HEK293 (cell line): ENCODE results near the gene GPR39.

Experiments
- CTCF ChIA-PET: fragments of 350-600 bp; formaldehyde crosslinking; extraction: SDS; loops from one replicate; lab custom pipeline; 2021; ENCODE audit warnings: antibody characterized with exemption; lab: Yijun Ruan, JAX
- POLR2A ChIA-PET: fragments of 300-600 bp; formaldehyde crosslinking; extraction: SDS; loops from one replicate; lab custom pipeline; 2020; ENCODE audit warnings: antibody characterized with exemption, inconsistent platforms; lab: Yijun Ruan, JAX
- H3K27ac ChIP-seq: fragments of 200-500 bp; sonication (Bioruptor generic); 2 replicates; pipeline ENCODE4 v1.5.1; 2014; ENCODE audit warnings: low read depth, low read length, control low read depth, inconsistent platforms; ENCODE audit errors: extremely low read depth
- H3K36me3 ChIP-seq, 2 experiments: fragments of 200-500 bp in 1 of 2; sonication (Bioruptor generic) in 1 of 2; 1 replicate in 1 of 2; 2 replicates in 1 of 2; pipeline ENCODE4 v1.5.1; 2014 to 2017; ENCODE audit warnings: inconsistent platforms in 2 of 2, low read length in 2 of 2; ENCODE audit not compliant: control insufficient read depth in 2 of 2, insufficient read depth in 1 of 2
- H3K4me1 ChIP-seq: fragments of 200-500 bp; sonication (Bioruptor generic); 2 replicates; pipeline ENCODE4 v1.5.1; 2014; ENCODE audit warnings: mild to moderate bottlenecking, low read length, inconsistent platforms; ENCODE audit not compliant: control insufficient read depth, insufficient read depth
- H3K4me3 ChIP-seq: 2 replicates; pipeline ENCODE4 v1.5.1; 2011; ENCODE audit warnings: low read depth, mild to moderate bottlenecking, control low read depth, low read length, moderate library complexity
- H3K9me3 ChIP-seq: fragments of 200-500 bp; sonication (Bioruptor generic); 2 replicates; pipeline ENCODE4 v1.5.1; 2014; ENCODE audit warnings: low read depth, low read length, inconsistent platforms; ENCODE audit not compliant: control insufficient read depth, insufficient read depth
- KLF16 ChIP-seq: fragments of 450-650 bp; formaldehyde crosslinking; IDR thresholded peaks from 2 replicates; pipeline ENCODE4 v1.5.1; 2017; ENCODE audit warnings: missing biosample characterization, missing genetic modification characterization
- MEIS1 ChIP-seq: sonication (generic); formaldehyde crosslinking; IDR thresholded peaks from 2 replicates; pipeline ENCODE4 v1.8.1; 2022; ENCODE audit warnings: missing genetic modification reagents, mild to moderate bottlenecking, borderline replicate concordance
- ZBTB20 ChIP-seq: fragments of 450-650 bp; formaldehyde crosslinking; IDR thresholded peaks from 2 replicates; pipeline ENCODE4 v1.5.1; 2016; ENCODE audit warnings: missing biosample characterization, missing genetic modification characterization
- ZEB2 ChIP-seq: fragments of 450-650 bp; formaldehyde crosslinking; IDR thresholded peaks from 2 replicates; pipeline ENCODE4 v1.5.1; 2016; ENCODE audit warnings: missing biosample characterization, missing genetic modification characterization
- ZFHX2 ChIP-seq: fragments of 450-650 bp; formaldehyde crosslinking; conservative IDR thresholded peaks from 2 replicates; pipeline ENCODE4 v1.5.1; 2016; ENCODE audit warnings: missing biosample characterization, missing genetic modification characterization
- ZNF140 ChIP-seq: fragments of 450-650 bp; formaldehyde crosslinking; IDR thresholded peaks from 2 replicates; pipeline ENCODE4 v1.5.1; 2016; ENCODE audit warnings: missing biosample characterization, missing genetic modification characterization
- ZNF423 ChIP-seq: fragments of 450-650 bp; formaldehyde crosslinking; IDR thresholded peaks from 2 replicates; pipeline ENCODE4 v1.5.1; 2016; ENCODE audit warnings: missing biosample characterization, missing genetic modification characterization
- ZNF426 ChIP-seq: fragments of 450-650 bp; formaldehyde crosslinking; IDR thresholded peaks from 2 replicates; pipeline ENCODE4 v1.5.1; 2017; ENCODE audit warnings: missing biosample characterization, missing genetic modification characterization, mild to moderate bottlenecking, inconsistent platforms, moderate library complexity
- ZNF558 ChIP-seq: fragments of 450-650 bp; formaldehyde crosslinking; IDR thresholded peaks from 2 replicates; pipeline ENCODE4 v1.5.1; 2016; ENCODE audit warnings: missing biosample characterization, missing genetic modification characterization
- ZNF585B ChIP-seq: fragments of 450-650 bp; formaldehyde crosslinking; IDR thresholded peaks from 2 replicates; pipeline ENCODE4 v1.5.1; 2016; ENCODE audit warnings: missing biosample characterization, missing genetic modification characterization
- ZNF621 ChIP-seq: fragments of 450-650 bp; formaldehyde crosslinking; IDR thresholded peaks from 2 replicates; pipeline ENCODE4 v1.5.1; 2017; ENCODE audit warnings: missing biosample characterization, missing genetic modification characterization
- TF ChIP-seq, protein P1 (sequence below): fragments of 450-650 bp; formaldehyde crosslinking; IDR thresholded peaks from 2 replicates; pipeline ENCODE4 v1.5.1; 2016; ENCODE audit warnings: missing biosample characterization, missing genetic modification characterization, borderline replicate concordance
- TF ChIP-seq, protein P2 (sequence below): fragments of 450-650 bp; formaldehyde crosslinking; IDR thresholded peaks from 2 replicates; pipeline ENCODE4 v1.5.1; 2017; ENCODE audit warnings: missing biosample characterization, missing genetic modification characterization
- TF ChIP-seq, protein P3 (sequence below): fragments of 450-650 bp; formaldehyde crosslinking; IDR thresholded peaks from 2 replicates; pipeline ENCODE4 v1.5.1; 2016; ENCODE audit warnings: missing biosample characterization, missing genetic modification characterization
- TF ChIP-seq, protein P4 (sequence below): fragments of 450-650 bp; formaldehyde crosslinking; IDR thresholded peaks from 2 replicates; pipeline ENCODE4 v1.5.1; 2016; ENCODE audit warnings: missing biosample characterization, missing genetic modification characterization
- TF ChIP-seq, protein P5 (sequence below): IDR thresholded peaks from 2 replicates; pipeline ENCODE4 v1.6.1; 2011; ENCODE audit warnings: mild to moderate bottlenecking, low read depth, low read length, borderline replicate concordance
- TF ChIP-seq, protein P6 (sequence below): fragments of 450-650 bp; formaldehyde crosslinking; IDR thresholded peaks from 2 replicates; pipeline ENCODE4 v1.5.1; 2016; ENCODE audit warnings: missing biosample characterization, missing genetic modification characterization
- TF ChIP-seq, protein P7 (sequence below): fragments of 450-650 bp; formaldehyde crosslinking; IDR thresholded peaks from 2 replicates; pipeline ENCODE4 v1.5.1; 2016; ENCODE audit warnings: missing biosample characterization, missing genetic modification characterization

Gene GPR39

DNA sequence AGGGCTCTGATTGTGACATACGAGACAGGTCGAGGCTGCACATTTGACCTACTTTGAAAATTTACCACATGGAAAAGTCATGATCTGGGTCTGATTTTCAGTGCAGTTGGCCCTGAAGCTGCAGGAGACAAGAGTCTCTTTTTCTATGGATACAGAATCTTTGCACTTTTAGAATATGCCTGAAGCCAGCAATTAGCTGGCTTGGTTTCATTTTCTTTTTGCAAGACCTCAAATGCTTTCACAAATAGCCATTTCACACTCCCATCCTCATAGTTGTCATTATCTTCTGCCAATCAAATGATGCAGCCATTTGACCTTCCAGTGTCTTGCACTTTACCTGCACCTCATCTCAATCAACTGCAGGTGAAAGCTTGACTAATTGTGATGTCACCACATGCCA, 59.0 kb downstream of the GPR39 start (continued):
- TF ChIP-seq, protein P1, sequence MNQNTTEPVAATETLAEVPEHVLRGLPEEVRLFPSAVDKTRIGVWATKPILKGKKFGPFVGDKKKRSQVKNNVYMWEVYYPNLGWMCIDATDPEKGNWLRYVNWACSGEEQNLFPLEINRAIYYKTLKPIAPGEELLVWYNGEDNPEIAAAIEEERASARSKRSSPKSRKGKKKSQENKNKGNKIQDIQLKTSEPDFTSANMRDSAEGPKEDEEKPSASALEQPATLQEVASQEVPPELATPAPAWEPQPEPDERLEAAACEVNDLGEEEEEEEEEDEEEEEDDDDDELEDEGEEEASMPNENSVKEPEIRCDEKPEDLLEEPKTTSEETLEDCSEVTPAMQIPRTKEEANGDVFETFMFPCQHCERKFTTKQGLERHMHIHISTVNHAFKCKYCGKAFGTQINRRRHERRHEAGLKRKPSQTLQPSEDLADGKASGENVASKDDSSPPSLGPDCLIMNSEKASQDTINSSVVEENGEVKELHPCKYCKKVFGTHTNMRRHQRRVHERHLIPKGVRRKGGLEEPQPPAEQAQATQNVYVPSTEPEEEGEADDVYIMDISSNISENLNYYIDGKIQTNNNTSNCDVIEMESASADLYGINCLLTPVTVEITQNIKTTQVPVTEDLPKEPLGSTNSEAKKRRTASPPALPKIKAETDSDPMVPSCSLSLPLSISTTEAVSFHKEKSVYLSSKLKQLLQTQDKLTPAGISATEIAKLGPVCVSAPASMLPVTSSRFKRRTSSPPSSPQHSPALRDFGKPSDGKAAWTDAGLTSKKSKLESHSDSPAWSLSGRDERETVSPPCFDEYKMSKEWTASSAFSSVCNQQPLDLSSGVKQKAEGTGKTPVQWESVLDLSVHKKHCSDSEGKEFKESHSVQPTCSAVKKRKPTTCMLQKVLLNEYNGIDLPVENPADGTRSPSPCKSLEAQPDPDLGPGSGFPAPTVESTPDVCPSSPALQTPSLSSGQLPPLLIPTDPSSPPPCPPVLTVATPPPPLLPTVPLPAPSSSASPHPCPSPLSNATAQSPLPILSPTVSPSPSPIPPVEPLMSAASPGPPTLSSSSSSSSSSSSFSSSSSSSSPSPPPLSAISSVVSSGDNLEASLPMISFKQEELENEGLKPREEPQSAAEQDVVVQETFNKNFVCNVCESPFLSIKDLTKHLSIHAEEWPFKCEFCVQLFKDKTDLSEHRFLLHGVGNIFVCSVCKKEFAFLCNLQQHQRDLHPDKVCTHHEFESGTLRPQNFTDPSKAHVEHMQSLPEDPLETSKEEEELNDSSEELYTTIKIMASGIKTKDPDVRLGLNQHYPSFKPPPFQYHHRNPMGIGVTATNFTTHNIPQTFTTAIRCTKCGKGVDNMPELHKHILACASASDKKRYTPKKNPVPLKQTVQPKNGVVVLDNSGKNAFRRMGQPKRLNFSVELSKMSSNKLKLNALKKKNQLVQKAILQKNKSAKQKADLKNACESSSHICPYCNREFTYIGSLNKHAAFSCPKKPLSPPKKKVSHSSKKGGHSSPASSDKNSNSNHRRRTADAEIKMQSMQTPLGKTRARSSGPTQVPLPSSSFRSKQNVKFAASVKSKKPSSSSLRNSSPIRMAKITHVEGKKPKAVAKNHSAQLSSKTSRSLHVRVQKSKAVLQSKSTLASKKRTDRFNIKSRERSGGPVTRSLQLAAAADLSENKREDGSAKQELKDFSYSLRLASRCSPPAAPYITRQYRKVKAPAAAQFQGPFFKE (tag by site-specific recombination): no peak
- TF ChIP-seq, protein P2, sequence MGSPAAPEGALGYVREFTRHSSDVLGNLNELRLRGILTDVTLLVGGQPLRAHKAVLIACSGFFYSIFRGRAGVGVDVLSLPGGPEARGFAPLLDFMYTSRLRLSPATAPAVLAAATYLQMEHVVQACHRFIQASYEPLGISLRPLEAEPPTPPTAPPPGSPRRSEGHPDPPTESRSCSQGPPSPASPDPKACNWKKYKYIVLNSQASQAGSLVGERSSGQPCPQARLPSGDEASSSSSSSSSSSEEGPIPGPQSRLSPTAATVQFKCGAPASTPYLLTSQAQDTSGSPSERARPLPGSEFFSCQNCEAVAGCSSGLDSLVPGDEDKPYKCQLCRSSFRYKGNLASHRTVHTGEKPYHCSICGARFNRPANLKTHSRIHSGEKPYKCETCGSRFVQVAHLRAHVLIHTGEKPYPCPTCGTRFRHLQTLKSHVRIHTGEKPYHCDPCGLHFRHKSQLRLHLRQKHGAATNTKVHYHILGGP (tag by site-specific recombination): no peak

DNA sequence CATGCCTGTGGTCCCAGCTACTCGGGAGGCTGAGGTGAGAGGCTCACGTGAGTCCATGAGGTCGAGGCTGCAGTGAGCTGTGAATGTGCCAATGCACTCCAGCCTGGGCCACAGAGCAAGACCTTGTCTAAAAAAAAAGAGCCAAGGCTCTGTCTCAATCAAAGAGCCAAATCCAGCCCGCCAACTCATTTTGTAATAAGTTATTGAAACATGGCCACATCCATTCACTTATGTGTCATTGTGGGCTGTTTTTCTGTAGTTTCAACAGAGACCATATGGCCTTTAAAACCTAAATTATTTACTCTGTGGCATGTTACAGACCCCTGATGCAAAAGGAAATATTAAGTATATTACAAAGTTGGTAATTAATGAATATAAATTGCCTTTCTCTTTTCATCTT, 60.8 kb downstream of the GPR39 start:
- POLR2A ChIA-PET: no interaction called here
- no peak overlapping the region for H3K4me3 ChIP-seq
- no peaks in the 10 kb centered on the region for H3K4me1 ChIP-seq
- no peak overlapping the region for H3K27ac ChIP-seq
- TF ChIP-seq ZNF140 (tag by site-specific recombination) (no peak), ZBTB20 (tag by site-specific recombination) (no peak)
- H3K36me3 ChIP-seq: no peaks in the 10 kb centered on the region
- no peaks in the 10 kb centered on the region for H3K9me3 ChIP-seq
- CTCF ChIA-PET: no interaction called here

DNA sequence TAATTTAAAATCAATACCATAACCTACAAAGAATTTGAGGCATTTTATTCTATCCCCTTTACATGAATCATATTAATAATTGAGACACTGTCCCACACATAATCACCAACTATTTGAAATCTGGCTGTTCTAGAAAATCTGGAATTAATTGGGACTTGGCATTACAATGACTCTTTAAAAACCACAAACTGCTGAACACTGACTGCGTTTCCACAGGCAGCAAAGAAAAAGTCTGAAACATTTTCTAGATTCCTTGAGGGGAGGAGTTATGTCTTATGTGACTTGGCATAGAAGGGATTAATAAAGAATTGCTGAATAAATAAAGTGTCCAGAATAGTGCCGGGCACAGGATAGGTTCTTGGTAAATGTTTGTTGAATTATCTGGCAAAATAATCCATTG, 61.4 kb downstream of the GPR39 start:
- H3K36me3 ChIP-seq: no peaks in the 10 kb centered on the region
- H3K9me3 ChIP-seq: no peaks in the 10 kb centered on the region
- H3K4me3 ChIP-seq: no peak overlapping the region
- H3K4me1 ChIP-seq: no peaks in the 10 kb centered on the region
- CTCF ChIA-PET: no interaction called here
- POLR2A ChIA-PET: no interaction called here
- H3K27ac ChIP-seq: no peak overlapping the region
- no peak for TF ChIP-seq ZNF423
- TF ChIP-seq, protein P3, sequence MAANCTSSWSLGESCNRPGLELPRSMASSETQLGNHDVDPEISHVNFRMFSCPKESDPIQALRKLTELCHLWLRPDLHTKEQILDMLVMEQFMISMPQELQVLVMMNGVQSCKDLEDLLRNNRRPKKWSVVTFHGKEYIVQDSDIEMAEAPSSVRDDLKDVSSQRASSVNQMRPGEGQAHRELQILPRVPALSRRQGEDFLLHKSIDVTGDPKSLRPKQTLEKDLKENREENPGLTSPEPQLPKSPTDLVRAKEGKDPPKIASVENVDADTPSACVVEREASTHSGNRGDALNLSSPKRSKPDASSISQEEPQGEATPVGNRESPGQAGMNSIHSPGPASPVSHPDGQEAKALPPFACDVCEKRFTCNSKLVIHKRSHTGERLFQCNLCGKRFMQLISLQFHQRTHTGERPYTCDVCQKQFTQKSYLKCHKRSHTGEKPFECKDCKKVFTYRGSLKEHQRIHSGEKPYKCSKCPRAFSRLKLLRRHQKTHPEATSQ (tag by site-specific recombination): no peak
- no peak for TF ChIP-seq MEIS1
- no peak for TF ChIP-seq ZEB2 (tag by site-specific recombination)
- TF ChIP-seq KLF16: no peak
- TF ChIP-seq, protein P4, sequence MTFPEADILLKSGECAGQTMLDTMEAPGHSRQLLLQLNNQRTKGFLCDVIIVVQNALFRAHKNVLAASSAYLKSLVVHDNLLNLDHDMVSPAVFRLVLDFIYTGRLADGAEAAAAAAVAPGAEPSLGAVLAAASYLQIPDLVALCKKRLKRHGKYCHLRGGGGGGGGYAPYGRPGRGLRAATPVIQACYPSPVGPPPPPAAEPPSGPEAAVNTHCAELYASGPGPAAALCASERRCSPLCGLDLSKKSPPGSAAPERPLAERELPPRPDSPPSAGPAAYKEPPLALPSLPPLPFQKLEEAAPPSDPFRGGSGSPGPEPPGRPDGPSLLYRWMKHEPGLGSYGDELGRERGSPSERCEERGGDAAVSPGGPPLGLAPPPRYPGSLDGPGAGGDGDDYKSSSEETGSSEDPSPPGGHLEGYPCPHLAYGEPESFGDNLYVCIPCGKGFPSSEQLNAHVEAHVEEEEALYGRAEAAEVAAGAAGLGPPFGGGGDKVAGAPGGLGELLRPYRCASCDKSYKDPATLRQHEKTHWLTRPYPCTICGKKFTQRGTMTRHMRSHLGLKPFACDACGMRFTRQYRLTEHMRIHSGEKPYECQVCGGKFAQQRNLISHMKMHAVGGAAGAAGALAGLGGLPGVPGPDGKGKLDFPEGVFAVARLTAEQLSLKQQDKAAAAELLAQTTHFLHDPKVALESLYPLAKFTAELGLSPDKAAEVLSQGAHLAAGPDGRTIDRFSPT (tag by site-specific recombination): no peak
- TF ChIP-seq ZFHX2 (tag by site-specific recombination): no peak
- no peak for TF ChIP-seq ZNF558 (tag by site-specific recombination)
- TF ChIP-seq ZNF585B (tag by site-specific recombination): no peak
- TF ChIP-seq, protein P5, sequence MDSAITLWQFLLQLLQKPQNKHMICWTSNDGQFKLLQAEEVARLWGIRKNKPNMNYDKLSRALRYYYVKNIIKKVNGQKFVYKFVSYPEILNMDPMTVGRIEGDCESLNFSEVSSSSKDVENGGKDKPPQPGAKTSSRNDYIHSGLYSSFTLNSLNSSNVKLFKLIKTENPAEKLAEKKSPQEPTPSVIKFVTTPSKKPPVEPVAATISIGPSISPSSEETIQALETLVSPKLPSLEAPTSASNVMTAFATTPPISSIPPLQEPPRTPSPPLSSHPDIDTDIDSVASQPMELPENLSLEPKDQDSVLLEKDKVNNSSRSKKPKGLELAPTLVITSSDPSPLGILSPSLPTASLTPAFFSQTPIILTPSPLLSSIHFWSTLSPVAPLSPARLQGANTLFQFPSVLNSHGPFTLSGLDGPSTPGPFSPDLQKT: no peak
- TF ChIP-seq, protein P6, sequence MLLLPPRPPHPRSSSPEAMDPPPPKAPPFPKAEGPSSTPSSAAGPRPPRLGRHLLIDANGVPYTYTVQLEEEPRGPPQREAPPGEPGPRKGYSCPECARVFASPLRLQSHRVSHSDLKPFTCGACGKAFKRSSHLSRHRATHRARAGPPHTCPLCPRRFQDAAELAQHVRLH: no peak
- no peak for TF ChIP-seq ZNF621 (tag by site-specific recombination)
- TF ChIP-seq ZNF426 (tag by site-specific recombination): no peak
- TF ChIP-seq, protein P2 (tag by site-specific recombination): no peak
- TF ChIP-seq, protein P7, sequence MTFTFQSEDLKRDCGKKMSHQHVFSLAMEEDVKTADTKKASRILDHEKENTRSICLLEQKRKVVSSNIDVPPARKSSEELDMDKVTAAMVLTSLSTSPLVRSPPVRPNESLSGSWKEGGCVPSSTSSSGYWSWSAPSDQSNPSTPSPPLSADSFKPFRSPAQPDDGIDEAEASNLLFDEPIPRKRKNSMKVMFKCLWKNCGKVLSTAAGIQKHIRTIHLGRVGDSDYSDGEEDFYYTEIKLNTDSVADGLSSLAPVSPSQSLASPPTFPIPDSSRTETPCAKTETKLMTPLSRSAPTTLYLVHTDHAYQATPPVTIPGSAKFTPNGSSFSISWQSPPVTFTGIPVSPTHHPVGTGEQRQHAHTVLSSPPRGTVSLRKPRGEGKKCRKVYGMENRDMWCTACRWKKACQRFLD (tag by site-specific recombination): no peak
